ENCODE results near the gene KANSL1L. TPM values are rescaled to one million over a fixed set of nuclear protein-coding genes. Genes with fewer than 3 reads are reported as not detected.
"Not testable (repeated sequence)": the region's sequence is repeated elsewhere in the genome, so short reads cannot be mapped to it uniquely, and the experiment has no call there.

The KANSL1L gene
- total and polyA plus RNA-seq, 12 donors, result 4.0 to 27.3 (median 18.9) TPM

DNA sequence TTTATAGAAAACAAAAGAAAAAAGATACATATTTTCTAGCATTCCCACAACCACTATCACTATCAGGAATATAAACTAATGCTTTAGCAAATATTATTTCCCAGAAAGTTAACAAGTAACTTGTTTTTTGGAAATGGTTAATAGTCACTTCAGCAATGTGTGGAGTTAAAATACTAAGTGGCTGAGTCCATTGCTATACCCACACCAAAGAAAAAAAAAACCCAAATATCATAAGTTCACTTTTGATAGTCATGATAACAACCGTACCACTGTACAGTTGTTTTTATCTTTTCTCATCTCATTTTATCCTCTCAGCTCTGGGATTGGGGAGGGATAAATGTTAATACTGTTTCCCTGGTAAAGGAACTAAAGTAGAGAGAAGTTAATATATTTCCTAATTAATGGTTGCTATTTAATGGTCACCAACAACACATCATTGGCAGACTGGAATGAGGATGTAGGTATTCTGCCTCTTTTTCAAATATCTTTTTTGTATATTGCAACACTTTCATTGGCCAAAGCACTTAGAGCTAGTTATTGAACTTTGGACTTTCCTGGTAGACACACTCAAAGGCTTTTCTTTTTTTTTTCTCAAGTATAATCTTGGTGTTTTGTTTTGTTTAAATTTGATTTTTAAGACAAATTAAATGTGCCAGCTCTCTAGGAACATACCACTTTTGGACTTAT, 18.4 kb upstream of the KANSL1L start:
- WGBS, 2 donors, result 48 to 63% methylated on average over 1 of the region's 1 CpG
- Histone ChIP-seq H3K4me3 (no peak overlapping the region), H3K27ac (no peak overlapping the region), H3K27me3 (no peaks in the 10 kb centered on the region), H3K4me1 (peaks cover 0 to under 1% (median 0%) of the 10 kb centered on the region in 9 donors), H3K36me3 (no peaks in the 10 kb centered on the region), H3K9me3 (peaks cover 0 to 27% (median 14%) of the 10 kb centered on the region in 11 donors)
- TF ChIP-seq, protein P1, sequence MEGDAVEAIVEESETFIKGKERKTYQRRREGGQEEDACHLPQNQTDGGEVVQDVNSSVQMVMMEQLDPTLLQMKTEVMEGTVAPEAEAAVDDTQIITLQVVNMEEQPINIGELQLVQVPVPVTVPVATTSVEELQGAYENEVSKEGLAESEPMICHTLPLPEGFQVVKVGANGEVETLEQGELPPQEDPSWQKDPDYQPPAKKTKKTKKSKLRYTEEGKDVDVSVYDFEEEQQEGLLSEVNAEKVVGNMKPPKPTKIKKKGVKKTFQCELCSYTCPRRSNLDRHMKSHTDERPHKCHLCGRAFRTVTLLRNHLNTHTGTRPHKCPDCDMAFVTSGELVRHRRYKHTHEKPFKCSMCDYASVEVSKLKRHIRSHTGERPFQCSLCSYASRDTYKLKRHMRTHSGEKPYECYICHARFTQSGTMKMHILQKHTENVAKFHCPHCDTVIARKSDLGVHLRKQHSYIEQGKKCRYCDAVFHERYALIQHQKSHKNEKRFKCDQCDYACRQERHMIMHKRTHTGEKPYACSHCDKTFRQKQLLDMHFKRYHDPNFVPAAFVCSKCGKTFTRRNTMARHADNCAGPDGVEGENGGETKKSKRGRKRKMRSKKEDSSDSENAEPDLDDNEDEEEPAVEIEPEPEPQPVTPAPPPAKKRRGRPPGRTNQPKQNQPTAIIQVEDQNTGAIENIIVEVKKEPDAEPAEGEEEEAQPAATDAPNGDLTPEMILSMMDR (IDR thresholded peaks at IDR 0.05), result no peak
- ATAC-seq (no peak), DNase-seq (no peak)
- intact Hi-C loops (cut with DNase I), result loop anchor here in 3 of 10 donors (10.0 kb wide), 4 partner anchors 115 to 865 kb away; no protein-coding TSS in a partner anchor

DNA sequence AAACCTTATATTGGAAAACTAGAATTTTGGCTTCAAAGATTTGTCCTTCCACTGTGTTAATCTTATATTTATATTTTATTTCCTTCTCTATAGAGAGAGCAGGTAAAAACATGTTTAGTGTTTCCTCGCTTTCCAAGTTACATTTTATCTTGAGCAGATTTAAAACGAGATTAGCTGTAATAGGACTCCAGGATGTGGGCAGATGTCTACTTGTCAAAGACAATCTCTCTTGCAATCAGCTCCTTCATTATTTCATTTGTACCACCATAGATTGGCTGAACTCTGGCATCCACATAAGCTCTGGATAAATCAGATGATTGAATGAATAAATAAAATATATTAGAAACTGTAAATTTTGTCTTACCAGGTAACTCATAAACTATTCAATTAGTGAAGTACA, 17.5 kb upstream of the KANSL1L start:
- TF ChIP-seq, protein P1 (IDR thresholded peaks at IDR 0.05), result no peak
- no peak for DNase-seq
- intact Hi-C loops (cut with DNase I), result no loop called here
- no peak overlapping the region for H3K4me3 ChIP-seq
- no peak overlapping the region for H3K27ac ChIP-seq
- no peaks in the 10 kb centered on the region for H3K4me1 ChIP-seq
- no peaks in the 10 kb centered on the region for H3K36me3 ChIP-seq
- peaks cover 0 to 35% (median 22%) of the 10 kb centered on the region in 11 donors for H3K9me3 ChIP-seq
- ATAC-seq, result no peak
- H3K27me3 ChIP-seq, result no peaks in the 10 kb centered on the region
- 59 to 62% methylated on average over 2 of the region's 2 CpGs for WGBS, 2 donors

DNA sequence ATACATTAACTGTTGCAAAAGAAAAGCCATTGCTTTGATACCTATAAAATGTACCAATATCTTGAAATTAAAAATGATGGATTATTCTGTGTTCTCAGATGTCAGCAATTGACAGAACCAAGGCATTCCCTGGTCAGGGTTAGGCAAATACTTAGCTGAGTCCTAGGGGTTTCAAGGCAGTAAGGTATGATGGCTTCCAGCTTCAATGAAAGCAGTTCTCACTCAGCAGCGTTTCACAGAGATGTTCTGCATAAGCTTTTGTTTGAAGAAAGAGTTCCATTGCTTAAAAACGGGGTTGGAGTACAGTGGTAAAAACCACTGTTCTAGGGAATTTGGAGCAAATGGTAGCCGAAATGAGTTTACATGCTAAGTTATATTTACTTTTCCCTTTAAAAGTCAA, 17.0 kb upstream of the KANSL1L start:
- H3K27ac ChIP-seq, result no peak overlapping the region
- 64 to 65% methylated on average over 3 of the region's 3 CpGs for WGBS, 2 donors
- ATAC-seq (no peak), DNase-seq (no peak)
- H3K27me3 ChIP-seq, result no peaks in the 10 kb centered on the region
- no peak overlapping the region for H3K4me3 ChIP-seq
- no peaks in the 10 kb centered on the region for H3K4me1 ChIP-seq
- H3K36me3 ChIP-seq, result no peaks in the 10 kb centered on the region
- H3K9me3 ChIP-seq, result peaks cover 0 to 41% (median 25%) of the 10 kb centered on the region in 11 donors
- TF ChIP-seq, protein P1 (IDR thresholded peaks at IDR 0.05), result no peak
- intact Hi-C loops (cut with DNase I), result no loop called here

DNA sequence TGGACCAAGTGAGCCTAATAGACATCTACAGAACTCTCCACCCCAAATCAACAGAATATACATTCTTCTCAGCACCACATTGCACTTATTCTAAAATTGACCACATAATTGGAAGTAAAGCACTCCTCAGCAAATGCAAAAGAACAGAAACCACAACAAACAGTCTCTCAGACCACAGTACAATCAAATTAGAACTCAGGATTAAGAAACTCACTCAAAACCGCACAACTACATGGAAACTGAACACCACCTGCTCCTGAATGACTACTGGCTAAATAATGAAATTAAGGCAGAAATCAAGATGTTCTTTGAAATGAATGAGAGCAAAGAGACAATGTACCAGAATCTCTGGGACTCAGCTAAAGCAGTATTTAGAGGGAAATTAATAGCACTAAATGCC, 12.7 kb upstream of the KANSL1L start:
- H3K9me3 ChIP-seq, result peaks cover 0 to 46% (median 25%) of the 10 kb centered on the region in 11 donors
- intact Hi-C loops (cut with DNase I); H3K4me1 ChIP-seq; H3K36me3 ChIP-seq; ATAC-seq; H3K27me3 ChIP-seq; DNase-seq; H3K4me3 ChIP-seq; H3K27ac ChIP-seq: not testable (repeated sequence)
- 89 to 97% methylated on average over 1 of the region's 1 CpG for WGBS, 2 donors

DNA sequence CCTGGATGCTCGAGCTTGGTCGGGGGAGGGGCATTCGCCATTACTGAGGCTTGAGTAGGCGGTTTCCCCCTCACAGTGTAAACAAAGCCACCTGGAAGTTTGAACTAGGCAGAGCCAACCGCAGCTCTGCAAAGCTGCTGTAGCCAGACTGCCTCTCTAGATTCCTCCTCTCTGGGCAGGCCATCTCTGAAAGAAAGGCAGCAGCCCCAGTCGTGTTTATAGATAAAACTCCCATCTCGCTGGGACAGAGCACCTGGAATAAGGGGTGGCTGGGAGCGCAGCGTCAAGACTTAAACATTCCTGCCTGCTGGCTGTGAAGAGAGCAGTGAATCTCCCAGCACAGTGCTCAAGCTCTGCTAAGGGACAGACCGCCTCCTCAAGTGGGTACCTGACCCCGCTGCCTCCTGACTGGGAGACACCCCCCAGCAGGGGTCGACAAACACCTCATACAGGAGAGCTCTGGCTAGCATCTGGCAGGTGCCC, 10.4 kb upstream of the KANSL1L start:
- 57 to 65% methylated on average over 12 of the region's 12 CpGs for WGBS, 2 donors
- H3K4me1 ChIP-seq; DNase-seq; H3K4me3 ChIP-seq; ATAC-seq; H3K27ac ChIP-seq; H3K36me3 ChIP-seq; H3K27me3 ChIP-seq; intact Hi-C loops (cut with DNase I): not testable (repeated sequence)
- peaks cover 0 to 45% (median 25%) of the 10 kb centered on the region in 11 donors for H3K9me3 ChIP-seq

DNA sequence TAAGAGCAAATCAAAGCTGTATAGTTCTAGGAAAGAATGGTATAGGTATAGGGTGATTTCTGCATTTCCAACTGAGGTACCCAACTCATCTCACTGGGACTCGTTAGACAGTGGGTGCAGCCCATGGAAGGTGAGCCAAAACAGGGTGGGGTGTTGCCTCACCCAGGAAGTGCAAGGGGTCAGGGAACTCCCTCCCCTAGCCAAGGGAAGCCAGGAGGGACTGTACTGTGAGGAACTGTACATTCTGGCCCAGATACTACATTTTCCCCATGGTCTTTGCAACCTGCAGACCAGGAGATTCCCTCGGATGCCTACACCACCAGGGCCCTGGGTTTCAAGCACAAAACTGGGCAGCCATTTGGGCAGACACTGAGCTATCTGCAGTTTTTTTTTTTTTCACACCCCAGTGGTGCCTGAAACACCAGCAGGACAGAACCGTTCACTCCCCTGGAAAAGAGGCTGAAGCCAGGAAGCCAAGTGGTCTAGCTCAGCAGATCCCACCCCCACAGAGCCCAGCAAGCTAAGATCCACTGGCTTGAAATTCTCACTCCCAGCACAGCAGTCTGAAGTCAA, 9.9 kb upstream of the KANSL1L start:
- WGBS, 2 donors, result 65 to 68% methylated on average over 3 of the region's 3 CpGs
- H3K27ac ChIP-seq; H3K27me3 ChIP-seq; ATAC-seq; H3K4me1 ChIP-seq; H3K4me3 ChIP-seq; intact Hi-C loops (cut with DNase I); H3K36me3 ChIP-seq; DNase-seq: not testable (repeated sequence)
- H3K9me3 ChIP-seq, result peaks cover 0 to 40% (median 21%) of the 10 kb centered on the region in 11 donors
